Epithelial cell of esophagus (primary cell): Measurements from ENCODE around the gene AS3MT.
A peak's percentile ranks its signal among the peaks of the same experiment; 100 is the strongest.

Experiments used
- DNase-seq: peaks from one replicate; pipeline ENCODE4 v3.0.0; 2010; ENCODE audit warnings: low read depth
- H3K4me3 ChIP-seq: 2 replicates; pipeline ENCODE4 v1.5.1; 2011; ENCODE audit warnings: mild to moderate bottlenecking, low read length, control low read depth
- TF ChIP-seq, protein P1 (sequence below): IDR thresholded peaks from 2 replicates; pipeline ENCODE4 v1.5.1; 2011; ENCODE audit warnings: low read depth, mild to moderate bottlenecking, low read length, control low read depth, inconsistent platforms; ENCODE audit not compliant: insufficient read depth; ENCODE audit errors: missing control alignments

AS3MT gene

GRCh38 chr10:102949916-102950315, 80.6 kb downstream of the AS3MT start:
- TF ChIP-seq, protein P1, sequence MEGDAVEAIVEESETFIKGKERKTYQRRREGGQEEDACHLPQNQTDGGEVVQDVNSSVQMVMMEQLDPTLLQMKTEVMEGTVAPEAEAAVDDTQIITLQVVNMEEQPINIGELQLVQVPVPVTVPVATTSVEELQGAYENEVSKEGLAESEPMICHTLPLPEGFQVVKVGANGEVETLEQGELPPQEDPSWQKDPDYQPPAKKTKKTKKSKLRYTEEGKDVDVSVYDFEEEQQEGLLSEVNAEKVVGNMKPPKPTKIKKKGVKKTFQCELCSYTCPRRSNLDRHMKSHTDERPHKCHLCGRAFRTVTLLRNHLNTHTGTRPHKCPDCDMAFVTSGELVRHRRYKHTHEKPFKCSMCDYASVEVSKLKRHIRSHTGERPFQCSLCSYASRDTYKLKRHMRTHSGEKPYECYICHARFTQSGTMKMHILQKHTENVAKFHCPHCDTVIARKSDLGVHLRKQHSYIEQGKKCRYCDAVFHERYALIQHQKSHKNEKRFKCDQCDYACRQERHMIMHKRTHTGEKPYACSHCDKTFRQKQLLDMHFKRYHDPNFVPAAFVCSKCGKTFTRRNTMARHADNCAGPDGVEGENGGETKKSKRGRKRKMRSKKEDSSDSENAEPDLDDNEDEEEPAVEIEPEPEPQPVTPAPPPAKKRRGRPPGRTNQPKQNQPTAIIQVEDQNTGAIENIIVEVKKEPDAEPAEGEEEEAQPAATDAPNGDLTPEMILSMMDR: no peak
- no peak overlapping the region for H3K4me3 ChIP-seq

GRCh38 chr10:102951316-102951715, 82.0 kb downstream of the AS3MT start:
- TF ChIP-seq, protein P1: no peak
- no peak for DNase-seq

More at GRCh38 chr10:102949916-102950315, 80.6 kb downstream of the AS3MT start:
- DNase-seq: peak; percentile 8

More at GRCh38 chr10:102951316-102951715, 82.0 kb downstream of the AS3MT start:
- H3K4me3 ChIP-seq: no peak overlapping the region
